ENCODE measurements around the gene PTPRN2.
"Not testable (repeated sequence)": the region's sequence is repeated elsewhere in the genome, so short reads cannot be mapped to it uniquely, and the experiment has no call there.

The PTPRN2 gene

DNA sequence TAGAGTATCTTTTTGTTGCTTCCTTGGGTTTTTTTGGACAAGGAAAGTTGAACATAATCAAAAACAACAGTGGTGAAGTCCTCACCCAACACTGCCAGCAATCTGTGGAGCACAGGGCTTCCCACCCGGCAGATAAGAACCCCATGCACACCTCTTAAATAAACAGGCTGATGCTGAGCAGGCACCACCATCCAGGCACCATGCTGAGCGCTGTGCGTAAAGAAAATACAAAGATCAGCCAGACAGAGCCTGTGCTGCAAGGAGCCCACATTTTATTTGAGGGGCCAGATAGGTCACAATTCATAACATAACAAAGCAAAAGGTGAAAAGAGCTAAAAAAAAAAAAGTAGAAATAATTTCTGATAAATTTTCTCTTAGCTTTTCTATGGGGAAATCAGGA is 231.2 kb downstream of the PTPRN2 start:
- TF ChIP-seq, protein P1, sequence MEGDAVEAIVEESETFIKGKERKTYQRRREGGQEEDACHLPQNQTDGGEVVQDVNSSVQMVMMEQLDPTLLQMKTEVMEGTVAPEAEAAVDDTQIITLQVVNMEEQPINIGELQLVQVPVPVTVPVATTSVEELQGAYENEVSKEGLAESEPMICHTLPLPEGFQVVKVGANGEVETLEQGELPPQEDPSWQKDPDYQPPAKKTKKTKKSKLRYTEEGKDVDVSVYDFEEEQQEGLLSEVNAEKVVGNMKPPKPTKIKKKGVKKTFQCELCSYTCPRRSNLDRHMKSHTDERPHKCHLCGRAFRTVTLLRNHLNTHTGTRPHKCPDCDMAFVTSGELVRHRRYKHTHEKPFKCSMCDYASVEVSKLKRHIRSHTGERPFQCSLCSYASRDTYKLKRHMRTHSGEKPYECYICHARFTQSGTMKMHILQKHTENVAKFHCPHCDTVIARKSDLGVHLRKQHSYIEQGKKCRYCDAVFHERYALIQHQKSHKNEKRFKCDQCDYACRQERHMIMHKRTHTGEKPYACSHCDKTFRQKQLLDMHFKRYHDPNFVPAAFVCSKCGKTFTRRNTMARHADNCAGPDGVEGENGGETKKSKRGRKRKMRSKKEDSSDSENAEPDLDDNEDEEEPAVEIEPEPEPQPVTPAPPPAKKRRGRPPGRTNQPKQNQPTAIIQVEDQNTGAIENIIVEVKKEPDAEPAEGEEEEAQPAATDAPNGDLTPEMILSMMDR (IDR thresholded peaks at IDR 0.05; ENCODE audit: low read depth, low read length), result no peak
- no peak overlapping the region for H3K4me3 ChIP-seq (ENCODE audit: low read depth, low read length)

DNA sequence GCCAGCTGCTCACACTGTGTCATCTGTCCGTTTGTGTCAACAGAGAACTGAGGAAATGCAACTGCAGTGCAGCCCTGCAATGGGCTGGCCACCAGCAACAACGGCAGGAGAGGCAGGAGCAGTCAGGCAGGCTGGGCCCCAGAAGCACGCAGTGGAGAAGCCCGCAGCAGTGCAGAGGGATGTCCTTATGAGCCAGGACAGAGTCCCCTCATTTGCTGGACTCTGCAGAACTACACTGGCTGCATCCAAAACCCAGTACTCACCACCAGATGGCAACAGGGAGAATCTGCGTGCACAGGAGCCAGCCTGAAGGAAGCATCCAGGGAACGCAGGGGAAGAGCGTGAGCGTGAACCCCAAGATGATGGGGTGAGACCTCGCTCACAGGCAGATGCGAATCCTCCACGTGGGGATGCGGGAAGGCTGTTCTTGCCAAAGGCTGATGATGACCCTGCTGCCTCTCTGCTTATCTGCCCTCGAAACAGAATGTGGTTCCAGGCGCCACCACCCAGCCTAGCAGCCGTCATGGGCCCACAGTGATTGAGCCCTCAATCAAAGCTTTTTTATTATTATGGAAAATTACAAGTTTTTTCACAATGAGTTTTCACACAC is 232.1 kb downstream of the PTPRN2 start:
- H3K4me3 ChIP-seq (ENCODE audit: low read depth, low read length), result no peak overlapping the region
- TF ChIP-seq, protein P1 (IDR thresholded peaks at IDR 0.05; ENCODE audit: low read depth, low read length), result no peak

DNA sequence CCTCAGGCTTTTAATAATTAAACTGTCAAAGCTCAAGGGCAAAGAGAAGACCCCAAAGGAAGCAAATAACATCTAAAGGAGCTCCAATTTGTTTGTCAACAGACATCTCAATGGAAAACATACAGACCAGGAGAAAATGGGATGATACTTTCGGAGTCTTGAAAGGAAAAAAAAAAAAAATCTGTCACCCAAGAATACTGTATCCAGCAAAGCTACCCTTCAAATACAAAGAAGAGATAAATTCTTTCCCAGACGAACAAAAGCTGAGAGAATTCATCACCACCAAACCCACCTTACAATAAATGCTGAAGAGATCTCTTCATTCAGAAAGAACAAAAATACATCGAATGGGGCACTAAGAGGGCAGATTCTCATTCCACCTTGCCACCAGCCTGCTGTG is 232.8 kb downstream of the PTPRN2 start:
- H3K4me3 ChIP-seq (ENCODE audit: low read depth, low read length), result no peak overlapping the region
- TF ChIP-seq, protein P1 (IDR thresholded peaks at IDR 0.05; ENCODE audit: low read depth, low read length), result no peak

DNA sequence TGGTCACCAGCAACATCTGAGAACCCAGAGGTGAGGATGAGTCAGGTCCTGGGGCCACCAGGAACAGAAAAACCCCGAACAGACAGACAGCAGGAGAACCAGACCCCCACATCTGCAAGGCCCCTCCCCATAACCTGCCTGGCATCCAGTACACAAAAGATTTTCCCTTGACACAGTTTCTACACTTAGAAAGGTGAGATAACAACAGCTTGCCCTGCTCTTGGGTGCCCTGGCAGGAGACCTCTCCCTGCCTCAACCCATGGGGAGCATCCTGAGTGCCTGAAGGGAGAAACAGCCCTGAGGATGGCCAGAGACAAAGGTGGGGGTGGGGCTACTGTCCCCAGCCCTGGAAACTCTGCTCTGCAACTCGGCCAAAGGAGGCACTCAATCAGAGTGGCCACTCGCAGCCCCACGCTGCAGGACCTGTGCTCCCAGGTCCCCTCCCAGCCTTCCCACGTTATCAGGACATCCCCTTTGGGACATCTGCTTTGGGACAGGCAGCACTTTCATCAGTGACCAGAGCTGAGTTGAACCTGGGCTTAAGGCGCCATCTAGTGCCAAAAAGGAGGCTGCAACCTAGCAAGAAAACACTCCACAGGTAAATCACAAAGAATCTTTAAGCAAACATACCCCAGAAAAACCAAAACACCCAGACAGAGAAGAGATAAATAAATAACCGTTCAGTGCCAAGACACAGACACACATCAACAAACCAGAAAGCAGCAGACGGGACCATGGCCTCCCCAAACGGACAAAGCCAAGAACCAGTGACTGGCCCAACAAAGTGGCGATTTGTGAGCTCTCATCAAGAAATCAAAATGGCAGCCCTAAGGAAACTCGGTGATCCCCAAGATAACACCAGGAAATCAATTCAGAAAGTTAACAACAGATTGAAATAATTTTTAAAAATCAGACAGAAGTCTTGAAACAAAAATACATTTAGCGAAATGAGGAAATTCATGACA is 233.7 kb downstream of the PTPRN2 start:
- H3K4me3 ChIP-seq (ENCODE audit: low read depth, low read length), result no peak overlapping the region
- TF ChIP-seq, protein P1 (IDR thresholded peaks at IDR 0.05; ENCODE audit: low read depth, low read length), result no peak

DNA sequence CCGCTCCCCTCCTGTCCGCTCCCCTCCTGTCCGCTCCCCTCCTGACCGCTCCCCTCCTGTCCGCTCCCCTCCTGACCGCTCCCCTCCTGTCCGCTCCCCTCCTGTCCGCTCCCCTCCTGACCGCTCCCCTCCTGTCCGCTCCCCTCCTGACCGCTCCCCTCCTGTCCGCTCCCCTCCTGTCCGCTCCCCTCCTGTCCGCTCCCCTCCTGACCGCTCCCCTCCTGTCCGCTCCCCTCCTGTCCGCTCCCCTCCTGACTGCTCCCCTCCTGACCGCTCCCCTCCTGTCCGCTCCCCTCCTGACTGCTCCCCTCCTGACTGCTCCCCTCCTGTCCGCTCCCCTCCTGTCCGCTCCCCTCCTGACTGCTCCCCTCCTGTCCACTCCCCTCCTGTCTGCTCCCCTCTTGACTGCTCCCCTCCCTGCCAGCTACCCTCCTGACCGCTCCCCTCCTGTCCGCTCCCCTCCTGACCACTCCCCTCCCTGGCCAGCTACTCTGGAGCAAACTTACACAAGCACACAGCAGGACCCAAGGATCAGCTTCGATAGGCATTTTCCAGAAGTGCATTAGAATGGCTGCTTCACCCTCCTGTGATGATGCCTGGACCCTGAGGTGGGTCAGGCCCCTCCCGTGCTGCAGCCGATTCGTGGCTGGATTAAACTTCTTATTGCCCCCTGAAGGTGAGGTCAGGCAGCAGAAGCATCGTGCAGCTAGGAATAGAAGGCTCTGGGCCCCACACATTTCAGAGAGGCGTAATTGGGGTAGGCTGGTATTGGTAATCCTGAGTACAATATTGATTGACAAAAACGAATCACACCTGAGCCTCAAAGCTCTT is 235.5 kb downstream of the PTPRN2 start:
- not testable (repeated sequence) for H3K4me3 ChIP-seq (ENCODE audit: low read depth, low read length)

DNA sequence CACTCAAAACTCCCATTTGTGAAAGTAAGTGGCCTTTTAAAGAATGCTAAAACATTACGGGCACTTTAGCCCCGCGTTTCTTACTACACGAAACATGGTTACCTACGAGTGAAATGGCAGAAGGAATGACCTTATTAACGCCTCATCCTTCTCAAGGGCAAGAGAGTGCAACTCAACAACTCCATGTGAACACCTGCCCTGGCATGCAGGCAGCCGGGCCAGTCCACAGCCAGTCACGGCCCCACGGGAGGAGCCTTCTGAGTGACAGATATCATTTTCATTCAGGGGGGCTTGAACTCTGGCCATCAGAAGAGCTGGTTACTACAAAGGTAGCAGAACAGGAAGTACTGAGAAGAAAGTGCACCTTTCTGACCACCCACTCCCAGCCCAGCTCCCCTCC is 236.1 kb downstream of the PTPRN2 start:
- TF ChIP-seq, protein P1 (IDR thresholded peaks at IDR 0.05; ENCODE audit: low read depth, low read length), result no peak
- no peak overlapping the region for H3K4me3 ChIP-seq (ENCODE audit: low read depth, low read length)

DNA sequence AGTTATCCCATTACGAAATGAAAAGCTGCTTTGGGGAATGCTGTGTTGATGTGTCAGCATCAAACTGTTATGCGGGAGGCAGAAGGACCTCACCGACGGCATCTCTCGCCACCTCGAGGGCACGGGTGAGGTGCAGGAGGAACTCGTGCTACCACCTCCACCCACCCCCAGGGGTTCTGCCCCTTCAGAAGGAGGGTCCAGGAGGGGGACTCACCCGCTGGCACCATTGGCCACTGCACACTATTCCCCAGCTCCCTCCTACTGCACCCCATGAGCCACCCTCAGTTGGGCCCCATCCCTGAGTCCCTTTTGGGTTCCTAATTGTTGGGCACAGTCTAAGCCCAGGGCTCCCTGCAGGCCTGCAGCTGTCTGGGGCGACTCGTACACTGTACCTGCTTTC is 236.6 kb downstream of the PTPRN2 start:
- TF ChIP-seq, protein P1 (IDR thresholded peaks at IDR 0.05; ENCODE audit: low read depth, low read length), result no peak
- H3K4me3 ChIP-seq (ENCODE audit: low read depth, low read length), result no peak overlapping the region

Data from WI38 (cell line).